GM12878 (cell line): Measurements from ENCODE around the gene IMPG2. TPM values are rescaled to one million over a fixed set of nuclear protein-coding genes. Genes with fewer than 3 reads are reported as not detected.

Source experiments
- ATAC-seq: fragments of 200-7000 bp; cut with Tn5 transposase; 3 replicates; pipeline ENCODE4 v1.9.1; 2020; ENCODE audit warnings: mild to moderate bottlenecking, moderate library complexity
- BruUV-seq: library from RNA; stranded (reverse); fragments of 400-500 nt; replicated peaks from 2 replicates; lab custom pipeline; 2021; lab: Mats Ljungman, UMichigan
- CTCF ChIA-PET: fragments of 300-600 bp; sonication (Branson Sonifier 250); formaldehyde crosslinking; extraction: SDS; loops from one replicate; lab custom pipeline; 2021; ENCODE audit warnings: inconsistent platforms; lab: Yijun Ruan, JAX
- POLR2A ChIA-PET: fragments of 350-600 bp; formaldehyde crosslinking; extraction: SDS; loops from one replicate; lab custom pipeline; 2021; ENCODE audit warnings: inconsistent platforms; lab: Charles Lee
- RAD21 ChIA-PET: fragments of 300-600 bp; sonication (Branson Sonifier 250); formaldehyde crosslinking; loops from one replicate; lab custom pipeline; 2023; ENCODE audit warnings: antibody characterized with exemption; ENCODE audit not compliant: unreplicated experiment; lab: Charles Lee
- SMC1A ChIA-PET: fragments of 300-600 bp; sonication (Branson Sonifier 250); formaldehyde crosslinking; loops from one replicate; lab custom pipeline; 2023; ENCODE audit not compliant: unreplicated experiment, uncharacterized antibody; lab: Charles Lee
- DNase-seq: peaks from one replicate; pipeline ENCODE4 v3.0.0-alpha.2; 2011; ENCODE audit warnings: low read depth, low spot score
- FAIRE-seq: peaks from 3 replicates; lab custom pipeline; 2011; peaks lifted over from hg19 to GRCh38; lab: Jason Lieb, UNC
- H2AFZ ChIP-seq: 2 replicates; pipeline ENCODE4 v1.6.0; 2011; ENCODE audit warnings: low read depth, low read length, control low read depth; ENCODE audit not compliant: control insufficient read depth
- H3K27ac ChIP-seq: 2 replicates; pipeline ENCODE4 v1.5.1; 2011; ENCODE audit warnings: control low read depth; ENCODE audit not compliant: control insufficient read depth, insufficient read depth
- H3K27me3 ChIP-seq, 2 experiments: replicated peaks in 1 of 2; 2 replicates each; pipeline versions ENCODE4 v1.6.0 to v1.6.1; 2011; ENCODE audit warnings: low read length in 1 of 2; ENCODE audit not compliant: control insufficient read depth in 2 of 2, insufficient read depth in 2 of 2
- H3K36me3 ChIP-seq, 2 experiments: 2 replicates each; pipeline ENCODE4 v1.5.1; 2011; ENCODE audit warnings: low read length in 1 of 2; ENCODE audit not compliant: control insufficient read depth in 2 of 2, insufficient read depth in 2 of 2
- H3K4me1 ChIP-seq: 2 replicates; pipeline ENCODE4 v1.6.1; 2011; ENCODE audit warnings: mild to moderate bottlenecking, low read length, moderate library complexity, mixed read lengths; ENCODE audit not compliant: control insufficient read depth, insufficient read depth
- H3K4me2 ChIP-seq: 2 replicates; pipeline ENCODE4 v1.6.0; 2011; ENCODE audit warnings: control low read depth; ENCODE audit not compliant: control insufficient read depth, insufficient read depth
- H3K4me3 ChIP-seq: fragments of 200-600 bp; sonication (generic); 2 replicates; pipeline ENCODE4 v1.5.1; 2016
- H3K79me2 ChIP-seq: 2 replicates; pipeline ENCODE4 v1.6.0; 2011; ENCODE audit warnings: low read length; ENCODE audit not compliant: control insufficient read depth, insufficient read depth
- H3K9ac ChIP-seq: 2 replicates; pipeline ENCODE4 v1.8.0; 2011; ENCODE audit warnings: low read length, control low read depth, mixed read lengths; ENCODE audit not compliant: control insufficient read depth, insufficient read depth
- H3K9me3 ChIP-seq: replicated peaks from 3 replicates; pipeline ENCODE4 v1.5.1; 2011; ENCODE audit warnings: mild to moderate bottlenecking, low read length; ENCODE audit not compliant: control insufficient read depth, insufficient read depth
- H4K20me1 ChIP-seq: 2 replicates; pipeline ENCODE4 v1.6.0; 2011; ENCODE audit not compliant: control insufficient read depth, insufficient read depth
- ASH2L ChIP-seq: fragments of 300-600, 200-600 bp; sonication (generic); IDR thresholded peaks from 2 replicates; pipeline ENCODE4 v1.6.1; 2017; ENCODE audit warnings: low read depth, mild to moderate bottlenecking, borderline replicate concordance
- CBFB ChIP-seq: IDR thresholded peaks from 2 replicates; pipeline ENCODE4 v1.6.1; 2016; ENCODE audit warnings: antibody characterized with exemption, low read depth
- CHD2 ChIP-seq: IDR thresholded peaks from 2 replicates; pipeline ENCODE4 v1.6.1; 2011; ENCODE audit warnings: low read depth, low read length, improper control_type of control experiment, borderline replicate concordance
- ETV6 ChIP-seq, 2 experiments: fragments of 450-650 bp in 1 of 2; IDR thresholded peaks in 1 of 2; conservative IDR thresholded peaks in 1 of 2; 2 replicates each; pipeline ENCODE4 v1.6.1; 2014; ENCODE audit warnings: antibody characterized with exemption in 1 of 2, borderline replicate concordance in 1 of 2, low read depth in 1 of 2, mild to moderate bottlenecking in 1 of 2, moderate library complexity in 1 of 2
- FOS ChIP-seq: IDR thresholded peaks from 3 replicates; pipeline ENCODE4 v1.6.1; 2011; ENCODE audit warnings: borderline replicate concordance; ENCODE audit not compliant: insufficient read length; ENCODE audit errors: extremely low read depth
- NFYA ChIP-seq: IDR thresholded peaks from 2 replicates; pipeline ENCODE4 v1.6.1; 2011; ENCODE audit warnings: low read depth, mild to moderate bottlenecking, low read length, improper control_type of control experiment, borderline replicate concordance
- POLR2A ChIP-seq: IDR thresholded peaks from 2 replicates; pipeline ENCODE4 v1.6.1; 2011; ENCODE audit warnings: low read depth, mild to moderate bottlenecking, low read length
- RUNX3 ChIP-seq: IDR thresholded peaks from 2 replicates; pipeline ENCODE4 v1.6.1; 2012; ENCODE audit warnings: low read length, inconsistent platforms
- SRF ChIP-seq, 2 experiments: IDR thresholded peaks; 2 replicates each; pipeline ENCODE4 v1.6.1; 2011; ENCODE audit warnings: low read depth in 2 of 2, low read length in 2 of 2, mild to moderate bottlenecking in 1 of 2, moderate library complexity in 1 of 2
- ZBTB11 ChIP-seq: fragments of 450-650 bp; formaldehyde crosslinking; IDR thresholded peaks from 2 replicates; pipeline ENCODE4 v1.5.0; 2022; ENCODE audit warnings: mild to moderate bottlenecking, missing genetic modification characterization
- WGBS: methylation state at CpG from one replicate; pipeline ENCODE4 v1.1.6; 2016; ENCODE audit warnings: low lambda C conversion rate; ENCODE audit not compliant: insufficient replicate concordance, insufficient coverage; ENCODE audit errors: missing lambda C conversion rate; 5-methylcytosine and 5-hydroxymethylcytosine counted together
- in situ Hi-C: fragments of 300-500 bp; cut with MboI; formaldehyde crosslinking; loops from 9 replicates; pipeline ENCODE4 v1.14.3; 2018; ENCODE audit warnings: mixed read lengths
- intact Hi-C: fragments of 100-400 bp; cut with micrococcal nuclease; formaldehyde crosslinking; loops from one replicate; pipeline ENCODE4 v1.14.2; 2022; ENCODE audit not compliant: unreplicated experiment
- polyA plus RNA-seq, 11 experiments: library from polyadenylated mRNA; depleted of rRNA in 4 of 11; unstranded in 6 of 11; stranded (reverse) in 5 of 11; fragments of >200 nt; fragmentation: Nextera tagmentation in 4 of 11; fragmentation: Illumina TruSeq in 1 of 11; extraction: Ambion mirVana in 4 of 11; extraction: Trizol in 1 of 11; gene quantifications; 1 replicate in 1 of 11; 2 replicates in 10 of 11; pipeline versions ENCODE4 v1.2.1 to v1.2.3, GENCODE V29; 2011 to 2016; ENCODE audit warnings: inconsistent platforms in 2 of 11, missing spikeins in 2 of 11, low read depth in 1 of 11
- total RNA-seq, 4 experiments: library from RNA; depleted of rRNA in 3 of 4; stranded (reverse); fragments of >200 nt in 3 of 4; fragmentation: Illumina TruSeq in 1 of 4; extraction: Trizol in 1 of 4; gene quantifications; 2 replicates each; pipeline versions ENCODE4 v1.2.1 to v1.2.3, GENCODE V29; 2013 to 2021

IMPG2 gene
- total and polyA plus RNA-seq, 10 of the 15 experiments (the other 5 are each of a cell fraction or from before 2014, with no cell fraction given): under 0.01 to 0.17 (median 0.10) TPM; not detected in 3

GRCh38 chr3:101270149-101270548 lies 50.2 kb downstream of the IMPG2 start:
- TF ChIP-seq ZBTB11 (CRISPR knock-in tag) (no peak), RUNX3 (no peak), CBFB (no peak), ASH2L (no peak), SRF (IDR thresholded peaks at IDR 0.05; ENCODE audit: low read depth in 2 of 2, low read length in 2 of 2) (no peak), CHD2 (no peak), FOS (no peak), POLR2A (no peak), ETV6 (conservative IDR thresholded peaks at IDR 0.05 in 1 of 2, IDR thresholded peaks at IDR 0.05 in 1 of 2; ENCODE audit: borderline replicate concordance in 1 of 2, low read depth in 1 of 2) (no peak), NFYA (no peak)
- ATAC-seq (no peak), FAIRE-seq (no peak), DNase-seq (no peak)
- POLR2A ChIA-PET: no interaction called here
- RAD21 ChIA-PET: no interaction called here
- no peak overlapping the region for H2AFZ ChIP-seq
- CTCF ChIA-PET: no interaction called here
- H3K9me3 ChIP-seq: no peaks in the 10 kb centered on the region
- H3K27me3 ChIP-seq: no peaks in the 10 kb centered on the region
- H3K9ac ChIP-seq: no peak overlapping the region
- no peaks in the 10 kb centered on the region for H3K4me1 ChIP-seq
- no peaks in the 10 kb centered on the region for H4K20me1 ChIP-seq
- H3K27ac ChIP-seq: no peak overlapping the region
- in situ Hi-C loops (no loop called here), intact Hi-C loops (no loop called here)
- BruUV-seq: no TSS peak
- H3K4me3 ChIP-seq: no peak overlapping the region
- H3K36me3 ChIP-seq: no peaks in the 10 kb centered on the region
- H3K79me2 ChIP-seq: no peaks in the 10 kb centered on the region
- SMC1A ChIA-PET: interaction anchor here (0.6 kb wide), 1 partner anchor 18 kb away, joined by 4 read pairs; no protein-coding TSS in a partner anchor
- 84% methylated on average over 5 of the region's 5 CpGs for WGBS
- H3K4me2 ChIP-seq: no peak overlapping the region
